Dermis microvascular lymphatic vessel endothelial cell (primary cell): ENCODE results near the gene EPOP. TPM values are rescaled to one million over a fixed set of nuclear protein-coding genes. Genes with fewer than 3 reads are reported as not detected.

Experiments
- DNase-seq, 2 donors: peaks; one replicate each; pipeline versions ENCODE4 v3.0.0 to v3.0.0-alpha.2; 2010; ENCODE audit warnings: low read depth in 2 of 2
- total RNA-seq: library from RNA; depleted of rRNA; stranded (reverse); fragments of >200 nt; gene quantifications from 2 replicates; pipeline ENCODE4 v1.2.1, GENCODE V29; 2014

The EPOP gene
- total RNA-seq, 1 donor from 2014 or later = 0.90 TPM

- DNase-seq = no peak
Observed at GRCh38 chr17:38674014-38674748, 576 bp downstream of the EPOP start.

GRCh38 chr17:38673707-38674013, 1.1 kb downstream of the EPOP start:
- no peak for DNase-seq

- DNase-seq = no peak
Observed at GRCh38 chr17:38672788-38673706, 1.7 kb downstream of the EPOP start.

GRCh38 chr17:38671939-38672720, 2.6 kb downstream of the EPOP start:
- no peak for DNase-seq

GRCh38 chr17:38669520-38669919, 5.2 kb downstream of the EPOP start:
- DNase-seq = no peak

GRCh38 chr17:38667787-38668122, 7.0 kb downstream of the EPOP start:
- DNase-seq = no peak

- peak; percentile 59 to 76 for DNase-seq
Observed at GRCh38 chr17:38667099-38667786, 7.5 kb downstream of the EPOP start.

- no peak for DNase-seq
Observed at GRCh38 chr17:38663964-38664644, 10.7 kb downstream of the EPOP start.

- DNase-seq = peak; percentile 16 to 66
Observed at GRCh38 chr17:38663125-38663751, 11.5 kb downstream of the EPOP start.

- DNase-seq = no peak
Observed at GRCh38 chr17:38660097-38661025, 14.4 kb downstream of the EPOP start.

- no peak for DNase-seq
Observed at GRCh38 chr17:38659415-38659814, 15.3 kb downstream of the EPOP start.

GRCh38 chr17:38658741-38659345, 15.9 kb downstream of the EPOP start:
- no peak for DNase-seq

GRCh38 chr17:38657824-38658740, 16.7 kb downstream of the EPOP start:
- DNase-seq = no peak

GRCh38 chr17:38656959-38657823, 17.6 kb downstream of the EPOP start:
- DNase-seq = peak in 1 of 2 donors; percentile 16

GRCh38 chr17:38654411-38655398, 20.1 kb downstream of the EPOP start:
- DNase-seq = no peak

GRCh38 chr17:38653679-38654078, 21.1 kb downstream of the EPOP start:
- no peak for DNase-seq
